SU-DHL-6 (cell line): ENCODE results near the gene GLYATL2.

ENCODE experiments used
- CTCF ChIP-seq: fragments of 200-600 bp; sonication (generic); IDR thresholded peaks from one replicate; pipeline ENCODE4 v1.5.1; 2017; ENCODE audit warnings: antibody characterized with exemption, mild to moderate bottlenecking, low read length, moderate library complexity; ENCODE audit not compliant: insufficient read depth, poor library complexity, severe bottlenecking
- EZH2phosphoT487 ChIP-seq: fragments of 200-600 bp; sonication (generic), shearing (Covaris generic); conservative IDR thresholded peaks from 2 replicates; pipeline ENCODE4 v1.6.1; 2018; ENCODE audit warnings: mild to moderate bottlenecking, antibody characterized with exemption, low read length, moderate library complexity, mixed read lengths

GRCh38 chr11:58880166-58880565 lies 35.7 kb upstream of the GLYATL2 start:
- TF ChIP-seq CTCF = no peak
- TF ChIP-seq EZH2phosphoT487 = no peak
